HepG2 (cell line): Measurements from ENCODE around the gene CCDC116. TPM values are rescaled to one million over a fixed set of nuclear protein-coding genes. Genes with fewer than 3 reads are reported as not detected.

Source experiments
- ATF7-NPFF ChIP-seq: sonication (generic); formaldehyde crosslinking; IDR thresholded peaks from 2 replicates; pipeline ENCODE4 v1.8.1; 2023; ENCODE audit warnings: mild to moderate bottlenecking, low read depth, missing genetic modification reagents, moderate library complexity
- CBX5 ChIP-seq: sonication (generic); formaldehyde crosslinking; IDR thresholded peaks from 2 replicates; pipeline ENCODE4 v1.4.0; 2020; ENCODE audit warnings: missing genetic modification reagents, borderline replicate concordance
- CSRNP2 ChIP-seq: sonication (generic); formaldehyde crosslinking; conservative IDR thresholded peaks from 2 replicates; pipeline ENCODE4 v1.8.0; 2022; ENCODE audit warnings: low read depth, missing genetic modification reagents
- IRX3 ChIP-seq: sonication (generic); formaldehyde crosslinking; IDR thresholded peaks from 2 replicates; pipeline ENCODE4 v1.8.1; 2023; ENCODE audit warnings: mild to moderate bottlenecking, low read depth, missing genetic modification reagents, borderline replicate concordance
- KMT2B ChIP-seq: IDR thresholded peaks from 2 replicates; pipeline ENCODE4 v1.6.1; 2016; ENCODE audit warnings: missing genetic modification reagents, missing compliant biosample characterization
- RAD51 ChIP-seq: fragments of 450-650 bp; IDR thresholded peaks from 2 replicates; pipeline ENCODE4 v1.6.1; 2016; ENCODE audit warnings: borderline replicate concordance
- SRSF1 ChIP-seq: fragments of 200-400 bp; formaldehyde crosslinking; optimal IDR thresholded peaks from 2 replicates; pipeline ENCODE3; 2017; ENCODE audit warnings: mild to moderate bottlenecking, low read depth, low read length, moderate library complexity
- TEAD3 ChIP-seq: optimal IDR thresholded peaks from 2 replicates; pipeline ENCODE3; 2016; ENCODE audit warnings: borderline replicate concordance
- U2AF2 ChIP-seq: fragments of 200-400 bp; formaldehyde crosslinking; IDR thresholded peaks from 2 replicates; pipeline ENCODE4 v1.6.1; 2017; ENCODE audit warnings: low read depth, mild to moderate bottlenecking, low read length
- ZBTB3 ChIP-seq: sonication (generic); formaldehyde crosslinking; IDR thresholded peaks from 2 replicates; pipeline ENCODE4 v1.4.0; 2020; ENCODE audit warnings: low read depth, mild to moderate bottlenecking, moderate library complexity, missing genetic modification reagents, borderline replicate concordance
- ZBTB33 ChIP-seq: sonication (generic); formaldehyde crosslinking; IDR thresholded peaks from 2 replicates; pipeline ENCODE4 v1.4.0; 2020; ENCODE audit warnings: missing genetic modification reagents
- ZBTB43 ChIP-seq: sonication (generic); formaldehyde crosslinking; conservative IDR thresholded peaks from 2 replicates; pipeline ENCODE4 v1.4.0; 2020; ENCODE audit warnings: missing genetic modification reagents
- ZNF121 ChIP-seq: sonication (generic); formaldehyde crosslinking; IDR thresholded peaks from 2 replicates; pipeline ENCODE4 v1.5.0; 2020; ENCODE audit warnings: mild to moderate bottlenecking, missing genetic modification reagents
- ZNF136 ChIP-seq: sonication (generic); formaldehyde crosslinking; IDR thresholded peaks from 2 replicates; pipeline ENCODE4 v1.8.1; 2022; ENCODE audit warnings: low read depth, mild to moderate bottlenecking, moderate library complexity, missing genetic modification reagents
- ZNF510 ChIP-seq: sonication (generic); formaldehyde crosslinking; IDR thresholded peaks from 2 replicates; pipeline ENCODE4 v1.4.0; 2020; ENCODE audit warnings: low read depth, mild to moderate bottlenecking, missing genetic modification reagents
- ZNF549 ChIP-seq: sonication (generic); formaldehyde crosslinking; IDR thresholded peaks from 2 replicates; pipeline ENCODE4 v1.5.0; 2020; ENCODE audit warnings: missing genetic modification reagents
- ZNF644 ChIP-seq: IDR thresholded peaks from 2 replicates; pipeline ENCODE4 v1.6.1; 2016; ENCODE audit warnings: low read depth
- ZNF766 ChIP-seq: sonication (generic); formaldehyde crosslinking; IDR thresholded peaks from 2 replicates; pipeline ENCODE4 v1.5.0; 2020; ENCODE audit warnings: missing genetic modification reagents, borderline replicate concordance
- polyA plus RNA-seq, 8 experiments: library from polyadenylated mRNA; depleted of rRNA in 3 of 8; stranded (reverse) in 7 of 8; unstranded in 1 of 8; fragments of >200 nt; fragmentation: Illumina TruSeq in 4 of 8; extraction: Trizol in 4 of 8; gene quantifications; 2 replicates each; pipeline versions ENCODE4 v1.2.1 to v1.2.3, GENCODE V29; 2011 to 2016; ENCODE audit warnings: low read depth in 4 of 8, missing spikeins in 1 of 8, mixed read lengths in 1 of 8; ENCODE audit not compliant: insufficient read depth in 1 of 8
- total RNA-seq, 5 experiments: library from RNA; depleted of rRNA; stranded (reverse); fragments of >200 nt; fragmentation: Illumina TruSeq; extraction: Trizol; gene quantifications; 2 replicates each; pipeline ENCODE4 v1.2.3, GENCODE V29; 2016; ENCODE audit warnings: low read depth in 1 of 5
- TF ChIP-seq, protein P1 (sequence below): sonication (generic); formaldehyde crosslinking; IDR thresholded peaks from 2 replicates; pipeline ENCODE4 v1.5.0; 2020; ENCODE audit warnings: missing genetic modification reagents
- TF ChIP-seq, protein P2 (sequence below): sonication (generic); formaldehyde crosslinking; IDR thresholded peaks from 2 replicates; pipeline ENCODE4 v1.4.0; 2020; ENCODE audit warnings: mild to moderate bottlenecking, low read depth, missing genetic modification reagents

Gene CCDC116
- total and polyA plus RNA-seq, 2 of the 13 experiments (the other 11 are each of a cell fraction or from before 2014, with no cell fraction given) = 0.15 to 0.33 TPM

DNA sequence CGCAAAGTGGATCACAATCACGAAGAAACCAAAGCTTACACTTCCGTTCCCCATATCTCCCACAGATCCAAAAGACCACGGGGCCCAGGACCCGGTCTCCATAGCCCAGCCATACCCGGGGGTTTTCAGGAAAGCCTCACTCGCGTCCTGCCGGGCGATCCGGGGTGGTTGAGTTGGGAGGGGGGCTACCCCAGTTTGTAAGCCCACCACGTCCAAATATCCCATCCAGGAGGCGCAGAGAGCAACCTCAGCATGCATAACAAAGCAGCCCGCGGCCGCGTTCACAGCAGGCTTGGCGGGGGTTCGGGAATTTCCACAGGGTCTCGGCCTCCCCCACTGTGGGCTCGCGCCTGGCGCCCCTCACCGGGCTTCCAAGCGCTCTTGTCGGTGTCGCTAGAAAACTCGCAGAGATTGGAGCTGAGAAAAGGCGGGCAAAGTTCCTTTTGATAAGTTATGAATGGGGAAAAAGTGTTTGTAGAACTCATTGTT, 19.0 kb downstream of the CCDC116 start (continued):
- TF ChIP-seq ZBTB33 (CRISPR knock-in tag) (no peak), TEAD3 (CRISPR knock-in tag) (no peak), CSRNP2 (no peak), KMT2B (CRISPR knock-in tag) (peak; percentile 73; the same call in 1 of the 2 replicates), CBX5 (CRISPR knock-in tag) (no peak), ZBTB3 (CRISPR knock-in tag) (0 out of 2 replicates have a peak, but pooled peaks have one; percentile 25), ZNF510 (CRISPR knock-in tag) (no peak), U2AF2 (no peak), ZNF766 (CRISPR knock-in tag) (no peak), ZNF549 (CRISPR knock-in tag) (0 out of 2 replicates have a peak, but pooled peaks have one; percentile 59), ZNF121 (CRISPR knock-in tag) (no peak), IRX3 (CRISPR knock-in tag) (peak; percentile 52; the same call in 1 of the 2 replicates), RAD51 (no peak), ATF7-NPFF (CRISPR knock-in tag) (peak; percentile 11; the same call in 1 of the 2 replicates), ZNF644 (CRISPR knock-in tag) (no peak), ZNF136 (no peak), ZBTB43 (CRISPR knock-in tag) (no peak), SRSF1 (peak; percentile 10)
- TF ChIP-seq, protein P1, sequence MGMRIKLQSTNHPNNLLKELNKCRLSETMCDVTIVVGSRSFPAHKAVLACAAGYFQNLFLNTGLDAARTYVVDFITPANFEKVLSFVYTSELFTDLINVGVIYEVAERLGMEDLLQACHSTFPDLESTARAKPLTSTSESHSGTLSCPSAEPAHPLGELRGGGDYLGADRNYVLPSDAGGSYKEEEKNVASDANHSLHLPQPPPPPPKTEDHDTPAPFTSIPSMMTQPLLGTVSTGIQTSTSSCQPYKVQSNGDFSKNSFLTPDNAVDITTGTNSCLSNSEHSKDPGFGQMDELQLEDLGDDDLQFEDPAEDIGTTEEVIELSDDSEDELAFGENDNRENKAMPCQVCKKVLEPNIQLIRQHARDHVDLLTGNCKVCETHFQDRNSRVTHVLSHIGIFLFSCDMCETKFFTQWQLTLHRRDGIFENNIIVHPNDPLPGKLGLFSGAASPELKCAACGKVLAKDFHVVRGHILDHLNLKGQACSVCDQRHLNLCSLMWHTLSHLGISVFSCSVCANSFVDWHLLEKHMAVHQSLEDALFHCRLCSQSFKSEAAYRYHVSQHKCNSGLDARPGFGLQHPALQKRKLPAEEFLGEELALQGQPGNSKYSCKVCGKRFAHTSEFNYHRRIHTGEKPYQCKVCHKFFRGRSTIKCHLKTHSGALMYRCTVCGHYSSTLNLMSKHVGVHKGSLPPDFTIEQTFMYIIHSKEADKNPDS (CRISPR knock-in tag) = no peak
- TF ChIP-seq, protein P2, sequence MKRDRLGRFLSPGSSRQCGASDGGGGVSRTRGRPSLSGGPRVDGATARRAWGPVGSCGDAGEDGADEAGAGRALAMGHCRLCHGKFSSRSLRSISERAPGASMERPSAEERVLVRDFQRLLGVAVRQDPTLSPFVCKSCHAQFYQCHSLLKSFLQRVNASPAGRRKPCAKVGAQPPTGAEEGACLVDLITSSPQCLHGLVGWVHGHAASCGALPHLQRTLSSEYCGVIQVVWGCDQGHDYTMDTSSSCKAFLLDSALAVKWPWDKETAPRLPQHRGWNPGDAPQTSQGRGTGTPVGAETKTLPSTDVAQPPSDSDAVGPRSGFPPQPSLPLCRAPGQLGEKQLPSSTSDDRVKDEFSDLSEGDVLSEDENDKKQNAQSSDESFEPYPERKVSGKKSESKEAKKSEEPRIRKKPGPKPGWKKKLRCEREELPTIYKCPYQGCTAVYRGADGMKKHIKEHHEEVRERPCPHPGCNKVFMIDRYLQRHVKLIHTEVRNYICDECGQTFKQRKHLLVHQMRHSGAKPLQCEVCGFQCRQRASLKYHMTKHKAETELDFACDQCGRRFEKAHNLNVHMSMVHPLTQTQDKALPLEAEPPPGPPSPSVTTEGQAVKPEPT (CRISPR knock-in tag) = no peak
